ENCODE measurements around the gene TBC1D22A.

Gene TBC1D22A

GRCh38 chr22:46795845-46796565, 33.6 kb downstream of the TBC1D22A start:
- DNase-seq (ENCODE audit: low spot score) = no peak

- no peak for DNase-seq (ENCODE audit: low spot score)
Measured at GRCh38 chr22:46796566-46797195, 34.2 kb downstream of the TBC1D22A start.

DNA sequence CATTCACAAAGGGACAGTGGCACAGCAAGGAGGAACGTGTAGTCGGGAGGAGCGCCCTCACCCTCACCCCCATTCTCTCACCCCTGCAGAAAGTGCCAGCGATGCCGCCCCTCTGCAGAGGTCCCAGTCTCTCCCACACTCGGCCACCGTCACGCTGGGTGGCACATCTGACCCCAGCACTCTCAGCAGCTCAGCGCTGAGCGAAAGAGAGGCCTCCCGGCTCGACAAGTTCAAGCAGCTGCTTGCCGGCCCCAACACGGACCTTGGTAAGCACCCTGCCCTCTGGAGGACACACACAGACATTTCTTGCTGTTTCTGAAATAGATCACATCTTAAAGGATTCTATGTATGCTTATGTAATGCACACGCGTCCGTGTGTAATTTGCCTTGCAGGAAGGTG, 34.9 kb downstream of the TBC1D22A start:
- peak; percentile 35 for DNase-seq (ENCODE audit: low spot score)

DNA sequence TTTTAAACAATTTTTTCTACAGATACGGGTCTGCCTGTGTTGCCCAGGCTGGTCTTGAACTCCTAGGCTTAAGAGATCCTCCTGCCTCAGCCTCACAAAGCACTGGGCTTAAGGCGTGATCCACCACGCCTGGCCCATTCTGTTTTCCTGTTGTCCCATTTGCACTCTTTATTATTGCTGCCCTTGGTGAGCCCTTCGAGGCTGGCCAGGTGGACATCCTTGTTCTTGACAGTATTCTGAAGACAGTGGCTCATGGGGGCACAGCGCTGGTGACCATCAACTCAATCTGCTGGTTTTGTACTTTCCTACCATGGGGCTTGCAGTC, 35.6 kb downstream of the TBC1D22A start:
- DNase-seq (ENCODE audit: low spot score) = no peak

DNA sequence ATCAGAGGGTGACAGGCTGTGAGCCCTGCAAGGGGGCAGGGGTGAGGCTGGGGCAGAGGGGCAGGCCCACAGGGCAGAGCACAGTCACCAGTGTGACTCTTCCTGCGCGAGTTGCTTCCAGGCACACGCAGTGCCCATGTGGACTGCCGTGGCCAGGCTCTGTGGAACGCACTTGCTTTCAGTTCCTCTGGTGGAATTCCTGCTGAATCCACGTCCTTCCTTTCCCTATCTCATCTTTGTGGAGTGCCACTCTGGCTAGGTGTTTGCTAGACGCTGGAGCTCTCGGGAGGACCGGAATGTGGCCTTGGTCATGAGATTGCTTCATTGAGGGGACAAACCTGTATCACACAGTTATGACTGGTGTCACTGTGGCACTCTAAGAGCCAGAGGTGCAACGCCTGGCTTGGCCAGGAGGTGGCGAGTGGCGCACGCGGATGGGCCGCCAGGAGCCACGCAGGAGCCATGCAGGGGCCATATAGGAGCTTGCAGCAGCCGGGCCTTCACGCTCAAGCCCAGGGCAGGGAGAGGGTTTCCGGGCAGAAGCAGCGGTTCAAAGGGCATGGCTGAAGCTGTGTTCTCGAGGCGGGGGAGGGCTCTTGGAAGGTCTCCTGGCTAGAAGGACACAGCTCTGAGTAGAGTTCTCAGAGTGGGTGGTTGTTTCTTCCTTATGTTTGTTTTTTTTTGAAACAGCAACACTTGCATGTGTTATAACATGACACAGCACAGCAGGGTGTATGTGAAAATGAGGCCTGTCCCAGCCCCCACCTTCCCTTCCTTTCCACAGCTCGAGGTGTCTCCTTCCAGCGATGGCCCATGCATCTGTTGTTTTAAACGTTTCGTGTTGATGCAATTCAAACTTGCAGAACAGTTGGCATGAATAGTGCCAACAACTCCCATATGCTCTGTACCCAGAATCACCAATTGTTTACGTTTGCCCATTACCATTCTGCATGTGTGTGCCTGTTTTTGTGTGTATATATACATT, 36.2 kb downstream of the TBC1D22A start:
- peak; percentile 50 for DNase-seq (ENCODE audit: low spot score)

DNA sequence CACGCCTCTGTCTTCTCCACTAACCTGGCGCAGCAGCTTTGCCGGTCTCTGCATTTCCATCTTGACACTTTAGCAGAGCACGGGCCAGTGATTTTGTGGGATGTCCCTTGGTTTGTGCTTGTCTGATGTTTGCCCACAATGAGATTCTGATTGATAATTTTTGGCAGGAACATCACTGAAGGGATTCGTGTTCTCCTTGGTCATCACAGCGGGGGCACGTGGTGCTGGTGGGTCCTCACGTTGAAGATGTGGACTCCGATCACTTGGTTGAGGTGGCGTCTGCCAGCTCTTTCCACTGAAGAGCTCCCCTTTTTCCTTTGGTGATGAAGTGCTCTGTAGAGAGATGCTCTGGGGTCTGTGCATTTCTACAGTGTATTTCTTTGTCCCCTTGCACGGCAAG, 37.2 kb downstream of the TBC1D22A start:
- DNase-seq (ENCODE audit: low spot score) = no peak

DNA sequence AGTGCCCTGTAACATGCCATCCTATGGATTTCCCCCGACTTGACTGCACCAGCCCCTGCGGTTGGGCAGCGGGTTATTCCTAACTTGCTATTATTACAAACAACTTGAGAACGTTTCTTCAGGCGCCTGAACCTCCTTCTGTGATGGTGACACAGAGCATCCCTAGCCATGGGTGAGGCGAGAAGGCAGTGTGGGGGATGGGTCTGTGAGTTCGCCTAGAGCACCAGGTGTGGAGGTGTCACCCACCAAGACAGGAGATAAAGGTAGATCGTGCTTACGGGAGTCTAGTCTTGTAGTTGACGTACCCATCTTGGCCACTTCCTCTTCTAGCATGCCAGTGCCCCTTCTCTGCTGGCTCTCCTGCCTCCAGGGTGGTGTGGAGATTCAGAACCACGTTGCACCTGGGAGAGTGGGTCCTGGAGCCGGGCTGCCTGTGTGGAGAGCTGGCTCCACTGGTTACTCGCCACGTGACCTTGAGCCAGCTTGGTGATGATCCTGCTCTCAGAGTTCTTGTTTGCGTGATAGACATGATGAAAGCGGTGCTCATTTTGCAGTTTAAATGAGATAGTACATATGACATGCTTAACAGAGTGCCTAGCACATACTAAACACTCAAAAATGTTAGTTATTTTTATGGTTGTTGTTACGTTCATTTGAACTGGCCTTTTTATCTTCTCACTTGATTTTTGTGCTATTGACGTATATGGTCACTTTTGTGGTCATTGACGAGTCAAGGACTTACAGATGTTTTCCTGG, 37.8 kb downstream of the TBC1D22A start:
- no peak for DNase-seq (ENCODE audit: low spot score)

GRCh38 chr22:46801331-46801811, 38.9 kb downstream of the TBC1D22A start:
- DNase-seq (ENCODE audit: low spot score) = no peak

- no peak for DNase-seq (ENCODE audit: low spot score)
Measured at GRCh38 chr22:46801826-46802607, 39.6 kb downstream of the TBC1D22A start.

DNA sequence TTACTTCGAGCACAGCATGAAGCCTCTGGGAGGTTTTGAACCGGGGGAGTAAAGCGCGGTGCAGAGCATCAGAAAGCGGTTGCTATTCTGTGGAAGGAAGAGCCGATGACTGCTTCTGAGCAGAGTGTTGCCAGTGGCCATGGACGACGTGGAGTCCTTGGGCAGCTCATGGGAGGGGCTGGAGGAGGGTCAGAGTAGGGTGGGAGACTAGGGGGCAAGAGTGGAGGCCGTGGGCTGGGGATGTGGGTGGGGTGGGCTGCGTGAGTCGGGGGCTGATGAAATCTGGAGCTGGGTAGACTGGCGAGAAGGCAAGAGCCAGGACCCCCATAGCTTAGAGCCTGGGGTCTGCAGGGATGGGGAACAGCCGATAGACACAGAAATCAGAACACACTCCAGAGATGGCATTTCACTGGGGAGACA, 40.2 kb downstream of the TBC1D22A start:
- no peak for DNase-seq (ENCODE audit: low spot score)

GRCh38 chr22:46803031-46803880, 40.8 kb downstream of the TBC1D22A start:
- DNase-seq (ENCODE audit: low spot score) = no peak

DNA sequence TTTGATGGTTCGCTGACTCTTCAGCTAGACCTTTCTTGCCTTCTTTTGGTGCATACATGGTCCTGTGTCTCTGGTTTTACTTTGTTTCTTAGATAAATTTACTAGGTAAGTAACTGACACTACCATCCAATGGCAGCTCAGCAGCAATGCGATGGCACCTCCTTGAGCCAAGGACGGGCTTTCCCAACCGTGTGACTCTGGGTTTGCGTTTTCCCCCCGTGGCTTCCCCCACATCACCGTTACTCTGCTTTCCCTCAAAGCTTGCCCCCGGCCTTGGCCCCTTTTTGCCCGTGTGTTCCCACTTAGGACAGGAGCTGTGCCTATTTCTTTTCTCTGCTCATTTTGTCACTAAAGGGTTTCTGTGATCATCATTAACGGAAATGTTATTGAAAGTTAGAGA, 41.5 kb downstream of the TBC1D22A start:
- DNase-seq (ENCODE audit: low spot score) = no peak

DNA sequence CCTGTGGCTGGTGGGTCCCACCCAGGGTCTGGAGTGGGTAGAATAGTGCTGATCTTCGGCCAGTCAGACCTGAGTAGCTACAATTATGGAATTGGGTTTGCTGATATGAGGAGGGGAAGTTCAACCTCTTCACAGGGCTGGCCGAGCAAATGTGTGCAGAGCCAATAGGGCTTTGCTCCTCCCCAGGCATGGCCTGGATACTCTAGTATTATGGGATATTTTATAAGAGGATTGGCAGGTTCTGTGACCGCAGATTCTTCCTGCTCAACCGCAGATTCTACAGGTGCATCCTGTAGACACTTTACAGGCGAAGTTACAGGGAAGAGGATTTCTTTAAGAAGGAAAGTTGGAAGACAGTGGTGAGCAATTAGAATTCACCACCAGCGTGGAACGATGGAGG, 44.3 kb downstream of the TBC1D22A start:
- no peak for DNase-seq (ENCODE audit: low spot score)

GRCh38 chr22:46807458-46807857, 45.0 kb downstream of the TBC1D22A start:
- no peak for DNase-seq (ENCODE audit: low spot score)

- no peak for DNase-seq (ENCODE audit: low spot score)
Measured at GRCh38 chr22:46809153-46809885, 46.9 kb downstream of the TBC1D22A start.

- DNase-seq (ENCODE audit: low spot score) = no peak
Measured at GRCh38 chr22:46810856-46811786, 48.7 kb downstream of the TBC1D22A start.

DNA sequence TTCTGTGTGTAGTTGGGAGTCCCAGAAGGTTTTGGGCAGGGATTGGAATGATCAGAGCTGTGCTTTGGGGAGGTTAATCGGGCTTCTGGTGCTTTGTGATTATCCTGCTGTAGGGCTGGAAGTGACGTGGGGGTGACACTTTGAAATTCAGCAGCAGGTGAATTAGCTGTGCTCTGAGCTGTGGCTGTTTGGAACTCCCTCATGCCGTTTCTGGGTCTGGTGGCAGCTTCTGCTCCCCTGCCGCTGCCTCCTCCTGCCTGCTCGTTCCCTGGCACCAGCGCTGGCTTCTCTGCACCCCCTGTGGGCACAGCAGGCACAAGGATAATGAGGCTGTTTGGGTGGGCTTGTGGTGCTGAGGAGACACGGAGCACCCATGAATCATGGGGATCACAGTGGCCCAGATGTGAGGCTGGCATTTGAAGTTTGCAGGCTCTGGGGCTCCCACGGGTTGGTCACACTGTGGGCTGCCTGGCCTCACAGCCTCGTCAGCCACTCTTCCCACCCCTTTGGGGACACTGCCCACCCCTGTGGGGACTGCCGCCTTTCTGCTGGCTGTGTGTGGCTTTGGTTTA, 49.7 kb downstream of the TBC1D22A start:
- no peak for DNase-seq (ENCODE audit: low spot score)

- no peak for DNase-seq (ENCODE audit: low spot score)
Measured at GRCh38 chr22:46812788-46813187, 50.3 kb downstream of the TBC1D22A start.
